ENCODE data around the gene YTHDF1.
A peak's percentile ranks its signal among the peaks of the same experiment; 100 is the strongest.

The YTHDF1 gene

GRCh38 chr20:63239431-63239830 is 23.5 kb upstream of the YTHDF1 start:
- H3K27me3 Mint-ChIP-seq = peaks cover 2% of the 10 kb centered on the region
- peaks cover 5% of the 10 kb centered on the region for H3K4me1 Mint-ChIP-seq
- DNase-seq = no peak
- no peak overlapping the region for H3K4me3 Mint-ChIP-seq
- no peak overlapping the region for H3K27ac Mint-ChIP-seq
- no peaks in the 10 kb centered on the region for H3K36me3 Mint-ChIP-seq (ENCODE audit: low read depth)
- no peak for ATAC-seq
- H3K9me3 Mint-ChIP-seq = no peaks in the 10 kb centered on the region

- no peak overlapping the region for H3K27ac Mint-ChIP-seq
- H3K27me3 Mint-ChIP-seq = peaks cover 2% of the 10 kb centered on the region
- DNase-seq (no peak), ATAC-seq (peak; percentile 38)
- no peak overlapping the region for H3K4me3 Mint-ChIP-seq
- H3K36me3 Mint-ChIP-seq (ENCODE audit: low read depth) = no peaks in the 10 kb centered on the region
- H3K4me1 Mint-ChIP-seq = peaks cover 5% of the 10 kb centered on the region
- no peaks in the 10 kb centered on the region for H3K9me3 Mint-ChIP-seq
Observed at GRCh38 chr20:63238514-63239125, 22.7 kb upstream of the YTHDF1 start.

GRCh38 chr20:63238031-63238430 is 22.1 kb upstream of the YTHDF1 start:
- Mint-ChIP-seq H3K4me3 (no peak overlapping the region), H3K4me1 (peaks cover 5% of the 10 kb centered on the region), H3K36me3 (ENCODE audit: low read depth) (no peaks in the 10 kb centered on the region), H3K27me3 (peaks cover 2% of the 10 kb centered on the region), H3K27ac (no peak overlapping the region), H3K9me3 (no peaks in the 10 kb centered on the region)
- no peak for ATAC-seq
- no peak for DNase-seq

- no peak for ATAC-seq
- Mint-ChIP-seq H3K36me3 (ENCODE audit: low read depth) (no peaks in the 10 kb centered on the region), H3K9me3 (no peaks in the 10 kb centered on the region), H3K4me3 (no peak overlapping the region), H3K27me3 (peaks cover 12% of the 10 kb centered on the region), H3K4me1 (peaks cover 5% of the 10 kb centered on the region), H3K27ac (no peak overlapping the region)
- no peak for DNase-seq
Observed at GRCh38 chr20:63236116-63236837, 20.3 kb upstream of the YTHDF1 start.

- no peak within 1 kb of the TSS for H3K27ac Mint-ChIP-seq
Observed at GRCh38 chr20:63235399-63235983, 19.6 kb upstream of the YTHDF1 start, which contains the start of gene BIRC7. Gene BIRC7 (plus strand): TSS chr20:63235905. CDS start chr20:63236097, 192 bp downstream.

GRCh38 chr20:63234693-63235398 is 18.9 kb upstream of the YTHDF1 start:
- Mint-ChIP-seq H3K27me3 (peaks cover 26% of the 10 kb centered on the region), H3K4me1 (peaks cover 5% of the 10 kb centered on the region), H3K27ac (no peak overlapping the region), H3K9me3 (no peaks in the 10 kb centered on the region), H3K36me3 (ENCODE audit: low read depth) (no peaks in the 10 kb centered on the region), H3K4me3 (no peak overlapping the region)
- no peak for ATAC-seq
- peak; percentile 37 for DNase-seq

More at GRCh38 chr20:63235399-63235983, 19.6 kb upstream of the YTHDF1 start, which contains the start of gene BIRC7:
- H3K36me3 Mint-ChIP-seq (ENCODE audit: low read depth) = no peaks in the 10 kb centered on the region
- H3K4me1 Mint-ChIP-seq = peaks cover 5% of the 10 kb centered on the region
- H3K9me3 Mint-ChIP-seq = no peaks in the 10 kb centered on the region
- H3K27me3 Mint-ChIP-seq = peaks cover 20% of the 10 kb centered on the region
- peak; percentile 22 for DNase-seq
- peak; percentile 39 for ATAC-seq
- H3K4me3 Mint-ChIP-seq = no peak within 1 kb of the TSS

- H3K36me3 Mint-ChIP-seq (ENCODE audit: low read depth) = no peaks in the 10 kb centered on the region
- H3K27me3 Mint-ChIP-seq = peaks cover 35% of the 10 kb centered on the region
- no peak overlapping the region for H3K27ac Mint-ChIP-seq
Observed at GRCh38 chr20:63233924-63234323, 18.0 kb upstream of the YTHDF1 start.

GRCh38 chr20:63233061-63233344 is 17.1 kb upstream of the YTHDF1 start:
- H3K27me3 Mint-ChIP-seq = peaks cover 36% of the 10 kb centered on the region
- peaks cover 5% of the 10 kb centered on the region for H3K4me1 Mint-ChIP-seq
- no peaks in the 10 kb centered on the region for H3K36me3 Mint-ChIP-seq (ENCODE audit: low read depth)
- H3K9me3 Mint-ChIP-seq = no peaks in the 10 kb centered on the region
- no peak overlapping the region for H3K4me3 Mint-ChIP-seq
- no peak overlapping the region for H3K27ac Mint-ChIP-seq
- DNase-seq (no peak), ATAC-seq (no peak)

More at GRCh38 chr20:63233924-63234323, 18.0 kb upstream of the YTHDF1 start:
- ATAC-seq (no peak), DNase-seq (no peak)
- Mint-ChIP-seq H3K4me3 (no peak overlapping the region), H3K4me1 (peaks cover 5% of the 10 kb centered on the region), H3K9me3 (no peaks in the 10 kb centered on the region)

- no peak for DNase-seq
Observed at GRCh38 chr20:63232235-63233060, 16.5 kb upstream of the YTHDF1 start.

GRCh38 chr20:63230800-63231268 is 14.9 kb upstream of the YTHDF1 start:
- Mint-ChIP-seq H3K27me3 (peaks cover 36% of the 10 kb centered on the region), H3K4me1 (peaks cover 5% of the 10 kb centered on the region), H3K27ac (no peak overlapping the region), H3K4me3 (no peak overlapping the region), H3K9me3 (no peaks in the 10 kb centered on the region), H3K36me3 (ENCODE audit: low read depth) (no peaks in the 10 kb centered on the region)
- DNase-seq = no peak
- ATAC-seq = no peak

More at GRCh38 chr20:63232235-63233060, 16.5 kb upstream of the YTHDF1 start:
- H3K27ac Mint-ChIP-seq = no peak overlapping the region
- no peaks in the 10 kb centered on the region for H3K9me3 Mint-ChIP-seq
- ATAC-seq = no peak
- no peaks in the 10 kb centered on the region for H3K36me3 Mint-ChIP-seq (ENCODE audit: low read depth)
- no peak overlapping the region for H3K4me3 Mint-ChIP-seq
- H3K27me3 Mint-ChIP-seq = peaks cover 36% of the 10 kb centered on the region
- H3K4me1 Mint-ChIP-seq = peaks cover 5% of the 10 kb centered on the region

- ATAC-seq (no peak), DNase-seq (no peak)
- Mint-ChIP-seq H3K36me3 (ENCODE audit: low read depth) (no peaks in the 10 kb centered on the region), H3K4me3 (no peak overlapping the region), H3K27me3 (peaks cover 36% of the 10 kb centered on the region), H3K27ac (no peak overlapping the region), H3K9me3 (no peaks in the 10 kb centered on the region), H3K4me1 (no peaks in the 10 kb centered on the region)
Observed at GRCh38 chr20:63228806-63229205, 12.9 kb upstream of the YTHDF1 start.

GRCh38 chr20:63227260-63227659 is 11.3 kb upstream of the YTHDF1 start:
- H3K4me3 Mint-ChIP-seq = no peak overlapping the region
- no peak overlapping the region for H3K27ac Mint-ChIP-seq
- peaks cover 35% of the 10 kb centered on the region for H3K27me3 Mint-ChIP-seq
- no peak for ATAC-seq
- H3K9me3 Mint-ChIP-seq = no peaks in the 10 kb centered on the region
- no peaks in the 10 kb centered on the region for H3K4me1 Mint-ChIP-seq
- H3K36me3 Mint-ChIP-seq (ENCODE audit: low read depth) = no peaks in the 10 kb centered on the region
- DNase-seq = no peak

GRCh38 chr20:63226042-63226943 is 10.4 kb upstream of the YTHDF1 start:
- ATAC-seq (no peak), DNase-seq (no peak)
- Mint-ChIP-seq H3K27ac (no peak overlapping the region), H3K27me3 (peaks cover 25% of the 10 kb centered on the region), H3K36me3 (ENCODE audit: low read depth) (no peaks in the 10 kb centered on the region), H3K4me3 (no peak overlapping the region), H3K4me1 (no peaks in the 10 kb centered on the region), H3K9me3 (no peaks in the 10 kb centered on the region)

Measured in activated naive CD8-positive, alpha-beta T cell treated with anti-CD3 and anti-CD28 coated beads, Interleukin-2, amount 50 U/mL, for 24 hours (primary cell).